Neutrophil (primary cell): ENCODE data around the gene MCRIP1.

Experiments
- H3K27ac ChIP-seq: fragments of 200-600 bp; sonication (generic); 2 replicates; pipeline ENCODE4 v1.5.1; 2016; ENCODE audit warnings: mild to moderate bottlenecking, moderate library complexity
- H3K27me3 ChIP-seq: fragments of 200-600 bp; sonication (generic); 2 replicates; pipeline ENCODE4 v1.6.0; 2016; ENCODE audit warnings: mild to moderate bottlenecking
- H3K36me3 ChIP-seq: fragments of 200-600 bp; sonication (generic); 2 replicates; pipeline ENCODE4 v1.5.1; 2017
- H3K4me1 ChIP-seq, 2 experiments: fragments of 200-600 bp in 1 of 2; sonication (generic) in 1 of 2; 1 replicate in 1 of 2; 2 replicates in 1 of 2; pipeline versions ENCODE4 v1.5.1 to v1.6.1; 2013 to 2016; ENCODE audit warnings: low read depth in 1 of 2, low read length in 1 of 2, mild to moderate bottlenecking in 1 of 2, moderate library complexity in 1 of 2; ENCODE audit not compliant: control insufficient read depth in 1 of 2, insufficient read depth in 1 of 2
- H3K4me3 ChIP-seq, 2 experiments: fragments of 200-600 bp in 1 of 2; sonication (generic) in 1 of 2; 1 replicate in 1 of 2; 2 replicates in 1 of 2; pipeline ENCODE4 v1.5.1; 2013 to 2016; ENCODE audit warnings: low read depth in 1 of 2, low read length in 1 of 2, mild to moderate bottlenecking in 1 of 2, moderate library complexity in 1 of 2
- H3K9me3 ChIP-seq: fragments of 200-600 bp; sonication (generic); 2 replicates; pipeline ENCODE4 v1.5.1; 2016
- TF ChIP-seq, protein P1 (sequence below): fragments of 200-600 bp; sonication (generic); IDR thresholded peaks from 2 replicates; pipeline ENCODE4 v1.5.1; 2016; ENCODE audit warnings: antibody characterized with exemption

Gene MCRIP1

DNA sequence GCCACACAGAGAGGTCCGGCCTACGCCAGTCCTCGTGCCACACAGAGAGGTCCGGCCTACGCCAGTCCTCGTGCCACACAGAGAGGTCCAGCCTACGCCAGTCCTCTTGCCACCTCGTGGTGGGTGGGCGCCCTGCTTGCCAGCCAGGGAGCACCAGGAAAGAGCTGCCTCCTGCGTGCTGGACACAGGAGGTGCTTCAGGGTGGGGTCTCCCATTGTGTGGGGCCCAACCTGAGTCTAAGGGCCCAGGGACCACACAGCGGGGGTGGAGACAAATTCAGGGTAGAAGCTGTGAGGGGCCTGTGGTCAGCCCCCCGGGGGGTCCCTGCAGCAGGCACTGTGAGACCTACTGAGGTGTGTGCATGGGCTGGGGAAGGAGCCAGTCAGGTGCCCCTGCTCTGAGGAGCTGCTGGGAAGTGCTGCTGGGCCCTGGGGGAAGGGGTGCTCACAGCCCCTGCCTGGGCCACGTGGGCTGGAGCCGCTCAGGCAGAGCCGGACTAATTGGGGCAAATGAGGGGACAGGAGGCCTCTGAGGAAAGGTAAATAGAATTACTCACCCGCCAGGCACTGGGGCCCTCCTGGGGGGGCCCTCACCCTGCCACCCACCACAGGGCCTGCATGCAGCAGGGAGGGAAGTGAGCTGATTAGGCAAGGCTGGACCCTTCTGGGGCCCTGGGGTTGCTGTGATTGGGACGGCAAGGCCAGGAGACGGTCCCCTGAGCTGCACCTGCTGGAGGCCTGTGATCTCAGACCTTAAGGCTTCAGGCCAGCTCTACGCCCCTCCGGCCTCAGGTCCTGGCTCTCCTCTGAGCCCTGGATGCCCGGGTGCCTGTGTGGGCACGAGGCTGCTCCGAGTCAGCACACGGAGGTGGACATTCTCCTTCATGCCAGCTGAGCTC is 18.1 kb downstream of the MCRIP1 start:
- H3K9me3 ChIP-seq = no peaks in the 10 kb centered on the region
- no peak overlapping the region for H3K27ac ChIP-seq
- H3K27me3 ChIP-seq = peaks cover 19% of the 10 kb centered on the region
- H3K36me3 ChIP-seq = no peaks in the 10 kb centered on the region
- TF ChIP-seq, protein P1, sequence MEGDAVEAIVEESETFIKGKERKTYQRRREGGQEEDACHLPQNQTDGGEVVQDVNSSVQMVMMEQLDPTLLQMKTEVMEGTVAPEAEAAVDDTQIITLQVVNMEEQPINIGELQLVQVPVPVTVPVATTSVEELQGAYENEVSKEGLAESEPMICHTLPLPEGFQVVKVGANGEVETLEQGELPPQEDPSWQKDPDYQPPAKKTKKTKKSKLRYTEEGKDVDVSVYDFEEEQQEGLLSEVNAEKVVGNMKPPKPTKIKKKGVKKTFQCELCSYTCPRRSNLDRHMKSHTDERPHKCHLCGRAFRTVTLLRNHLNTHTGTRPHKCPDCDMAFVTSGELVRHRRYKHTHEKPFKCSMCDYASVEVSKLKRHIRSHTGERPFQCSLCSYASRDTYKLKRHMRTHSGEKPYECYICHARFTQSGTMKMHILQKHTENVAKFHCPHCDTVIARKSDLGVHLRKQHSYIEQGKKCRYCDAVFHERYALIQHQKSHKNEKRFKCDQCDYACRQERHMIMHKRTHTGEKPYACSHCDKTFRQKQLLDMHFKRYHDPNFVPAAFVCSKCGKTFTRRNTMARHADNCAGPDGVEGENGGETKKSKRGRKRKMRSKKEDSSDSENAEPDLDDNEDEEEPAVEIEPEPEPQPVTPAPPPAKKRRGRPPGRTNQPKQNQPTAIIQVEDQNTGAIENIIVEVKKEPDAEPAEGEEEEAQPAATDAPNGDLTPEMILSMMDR = no peak
- H3K4me1 ChIP-seq = peaks cover 9% of the 10 kb centered on the region in 2 experiments
- no peak overlapping the region for H3K4me3 ChIP-seq

DNA sequence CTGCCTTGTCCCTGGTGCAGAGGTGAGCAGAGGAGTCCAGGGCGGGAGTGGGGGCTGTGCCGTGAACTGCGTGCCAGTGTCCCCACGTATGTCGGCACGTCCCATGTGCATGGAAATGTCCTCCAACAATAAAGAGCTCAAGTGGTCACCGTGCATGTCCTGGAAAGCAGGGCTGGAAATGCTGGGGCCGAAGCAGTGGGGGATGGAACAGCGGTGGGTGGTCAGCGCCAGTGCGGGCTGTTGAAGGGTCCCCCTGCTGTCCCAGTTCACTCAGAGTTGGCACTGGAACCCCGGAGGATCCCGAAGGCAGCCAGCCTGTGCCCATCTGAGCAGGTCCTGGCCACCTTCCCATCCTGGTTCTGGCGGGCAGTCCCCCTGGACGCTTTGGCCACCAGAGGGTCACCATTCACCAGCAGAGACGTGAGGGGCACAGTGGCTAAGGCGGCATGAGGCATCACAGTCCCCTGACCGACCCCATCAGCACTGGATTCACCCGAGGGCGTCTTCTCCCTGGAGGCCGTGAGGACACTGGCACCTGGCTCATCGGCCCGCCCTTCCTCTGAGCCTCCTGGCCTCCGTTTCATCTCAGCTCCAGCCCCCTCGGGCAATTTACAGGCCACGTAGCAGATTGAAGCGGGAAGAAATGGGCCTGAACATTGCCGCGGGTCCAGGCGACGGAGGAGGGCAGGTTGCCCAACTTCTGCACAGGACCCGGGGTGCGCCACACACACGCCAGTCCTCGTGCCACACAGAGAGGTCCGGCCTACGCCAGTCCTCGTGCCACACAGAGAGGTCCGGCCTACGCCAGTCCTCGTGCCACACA is 19.0 kb downstream of the MCRIP1 start:
- no peak overlapping the region for H3K27ac ChIP-seq
- TF ChIP-seq, protein P1 = no peak
- H3K36me3 ChIP-seq = no peaks in the 10 kb centered on the region
- peaks cover 29% of the 10 kb centered on the region for H3K27me3 ChIP-seq
- H3K4me1 ChIP-seq = peaks cover 0 to 1% of the 10 kb centered on the region in 2 experiments
- H3K9me3 ChIP-seq = no peaks in the 10 kb centered on the region
- no peak overlapping the region for H3K4me3 ChIP-seq

DNA sequence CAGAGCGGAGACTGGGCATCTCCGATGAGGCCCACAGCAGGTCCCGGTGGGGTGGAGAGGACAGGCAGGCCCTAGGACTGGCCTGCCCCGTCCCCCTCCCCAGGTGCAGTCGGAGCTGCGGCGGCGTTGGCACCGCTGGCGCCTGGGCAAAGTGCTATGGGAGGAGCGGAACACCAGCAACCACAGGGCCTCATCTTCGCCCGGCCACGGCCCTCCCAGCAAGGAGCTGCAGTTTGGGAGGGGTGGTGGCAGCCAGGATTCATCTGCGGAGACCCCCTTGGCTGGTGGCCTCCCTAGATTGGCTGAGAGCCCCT is 19.8 kb downstream of the MCRIP1 start:
- TF ChIP-seq, protein P1 = no peak
- no peak overlapping the region for H3K27ac ChIP-seq
- peaks cover 36% of the 10 kb centered on the region for H3K27me3 ChIP-seq
- H3K4me1 ChIP-seq = no peaks in the 10 kb centered on the region
- no peak overlapping the region for H3K4me3 ChIP-seq
- no peaks in the 10 kb centered on the region for H3K9me3 ChIP-seq
- H3K36me3 ChIP-seq = no peaks in the 10 kb centered on the region

DNA sequence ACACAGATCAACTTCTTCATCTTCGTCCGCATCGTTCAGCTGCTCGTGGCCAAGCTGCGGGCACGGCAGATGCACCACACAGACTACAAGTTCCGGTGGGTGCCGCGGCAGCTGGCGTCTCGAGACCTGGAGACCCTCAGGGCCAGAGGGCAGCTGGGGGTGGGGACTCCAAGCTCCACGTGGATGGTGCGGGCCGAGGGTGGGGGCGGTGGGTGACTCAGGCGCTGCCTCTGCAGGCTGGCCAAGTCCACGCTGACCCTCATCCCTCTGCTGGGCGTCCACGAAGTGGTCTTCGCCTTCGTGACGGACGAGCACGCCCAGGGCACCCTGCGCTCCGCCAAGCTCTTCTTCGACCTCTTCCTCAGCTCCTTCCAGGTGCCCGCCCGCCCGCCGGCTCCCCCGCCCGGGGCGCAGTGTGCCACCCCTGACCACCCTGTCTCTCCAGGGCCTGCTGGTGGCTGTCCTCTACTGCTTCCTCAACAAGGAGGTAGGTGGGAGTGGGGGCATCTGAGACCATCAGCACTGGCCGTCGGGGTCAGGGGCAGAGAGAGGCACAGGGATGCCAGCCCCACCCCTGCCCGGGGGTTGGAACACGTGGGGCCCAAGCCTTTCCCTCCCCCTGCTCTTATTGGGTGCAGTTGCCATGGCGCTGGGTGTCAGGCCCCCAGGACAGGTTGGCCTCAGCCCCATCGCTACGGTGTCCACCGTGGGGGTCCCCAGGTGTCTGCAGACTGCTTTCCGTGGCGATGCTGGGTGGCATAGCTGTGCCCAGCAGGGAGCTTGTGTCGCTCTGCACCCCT is 20.3 kb downstream of the MCRIP1 start:
- peaks cover 42% of the 10 kb centered on the region for H3K27me3 ChIP-seq

More for the DNA sequence above, 20.3 kb downstream of the MCRIP1 start:
- Histone ChIP-seq H3K36me3 (no peaks in the 10 kb centered on the region), H3K4me1 (no peaks in the 10 kb centered on the region), H3K9me3 (no peaks in the 10 kb centered on the region), H3K4me3 (no peak overlapping the region), H3K27ac (no peak overlapping the region)
- TF ChIP-seq, protein P1 = no peak
